Kidney capillary endothelial cell (primary cell): Measurements from ENCODE around the gene DNAJB8.

ENCODE experiments used
- DNase-seq: peaks from one replicate; pipeline ENCODE4 v3.0.0-alpha.2; 2018; ENCODE audit warnings: low spot score

DNAJB8 gene

GRCh38 chr3:128466840-128467541 lies at the start of gene DNAJB8:
DNAJB8 (minus strand) TSS chr3:128466890; CDS start chr3:128463245, 3,645 bp downstream.
- no peak for DNase-seq

- DNase-seq: no peak
Observed at GRCh38 chr3:128515967-128516366, 49.3 kb upstream of the DNAJB8 start.

GRCh38 chr3:128508852-128509251 lies 42.2 kb upstream of the DNAJB8 start:
- DNase-seq: no peak

- DNase-seq: no peak
Observed at GRCh38 chr3:128506754-128507153, 40.1 kb upstream of the DNAJB8 start.

- DNase-seq: no peak
Observed at GRCh38 chr3:128505771-128506170, 39.1 kb upstream of the DNAJB8 start.

GRCh38 chr3:128504963-128505730 lies 38.5 kb upstream of the DNAJB8 start:
- DNase-seq: no peak

- DNase-seq: no peak
Observed at GRCh38 chr3:128504533-128504915, 37.8 kb upstream of the DNAJB8 start.

GRCh38 chr3:128503751-128504532 lies 37.3 kb upstream of the DNAJB8 start:
- no peak for DNase-seq

- DNase-seq: no peak
Observed at GRCh38 chr3:128503164-128503651, 36.5 kb upstream of the DNAJB8 start.

- DNase-seq: no peak
Observed at GRCh38 chr3:128502712-128503111, 36.0 kb upstream of the DNAJB8 start.

- no peak for DNase-seq
Observed at GRCh38 chr3:128501431-128501830, 34.7 kb upstream of the DNAJB8 start.

GRCh38 chr3:128500556-128500955 lies 33.9 kb upstream of the DNAJB8 start:
- no peak for DNase-seq

- DNase-seq: no peak
Observed at GRCh38 chr3:128499724-128500275, 33.1 kb upstream of the DNAJB8 start.

GRCh38 chr3:128498901-128499530 lies 32.3 kb upstream of the DNAJB8 start:
- DNase-seq: no peak

- no peak for DNase-seq
Observed at GRCh38 chr3:128498127-128498626, 31.5 kb upstream of the DNAJB8 start.

- peak; percentile 58 for DNase-seq
Observed at GRCh38 chr3:128497305-128498126, 30.8 kb upstream of the DNAJB8 start.

GRCh38 chr3:128496602-128497304 lies 30.1 kb upstream of the DNAJB8 start:
- no peak for DNase-seq

GRCh38 chr3:128496019-128496601 lies 29.4 kb upstream of the DNAJB8 start:
- DNase-seq: no peak

- no peak for DNase-seq
Observed at GRCh38 chr3:128495435-128495970, 28.8 kb upstream of the DNAJB8 start.

GRCh38 chr3:128494367-128494650 lies 27.6 kb upstream of the DNAJB8 start:
- no peak for DNase-seq
